Amygdala (tissue), 56 donors: ENCODE data around the gene TNFRSF18.

Experiments
- DNase-seq, 56 donors: peaks; one replicate each; lab custom pipeline; 2025; lab: John Stamatoyannopoulos, UW

TNFRSF18 gene

GRCh38 chr1:1215080-1215676 lies 8.8 kb upstream of the TNFRSF18 start:
- DNase-seq: no peak

- no peak for DNase-seq
Observed at GRCh38 chr1:1213345-1214265, 7.2 kb upstream of the TNFRSF18 start, which contains the start of gene TNFRSF4. TNFRSF4 (minus strand) TSS chr1:1214153; CDS start chr1:1214127, 26 bp downstream.

- DNase-seq: no peak
Observed at GRCh38 chr1:1212780-1213344, 6.5 kb upstream of the TNFRSF18 start.

- DNase-seq: no peak
Observed at GRCh38 chr1:1211541-1212441, 5.4 kb upstream of the TNFRSF18 start.

- no peak for DNase-seq
Observed at GRCh38 chr1:1210726-1211540, 4.5 kb upstream of the TNFRSF18 start.

- DNase-seq: no peak
Observed at GRCh38 chr1:1208713-1209433, 2.5 kb upstream of the TNFRSF18 start.

GRCh38 chr1:1207571-1207892 lies 1.1 kb upstream of the TNFRSF18 start:
- no peak for DNase-seq

GRCh38 chr1:1206966-1207531 lies 657 bp upstream of the TNFRSF18 start:
- DNase-seq: no peak

GRCh38 chr1:1205769-1206375 lies 520 bp downstream of the TNFRSF18 start:
- no peak for DNase-seq

GRCh38 chr1:1204998-1205768 lies 1.2 kb downstream of the TNFRSF18 start:
- DNase-seq: no peak

- no peak for DNase-seq
Observed at GRCh38 chr1:1204425-1204920, 1.9 kb downstream of the TNFRSF18 start.

GRCh38 chr1:1203561-1204424 lies 2.6 kb downstream of the TNFRSF18 start:
- no peak for DNase-seq

GRCh38 chr1:1202831-1203560 lies 3.4 kb downstream of the TNFRSF18 start:
- DNase-seq: no peak

- DNase-seq: peak in 10 of 56 donors; percentile 13 to 47 (median 34)
Observed at GRCh38 chr1:1200876-1201810, 5.2 kb downstream of the TNFRSF18 start.
